Activated CD4-positive, alpha-beta T cell treated with anti-CD3 and anti-CD28 coated beads for 48 hours (primary cell): Measurements from ENCODE around the gene C2orf69.
A peak's percentile ranks its signal among the peaks of the same experiment; 100 is the strongest.

Experiments
- DNase-seq: peaks from one replicate; pipeline ENCODE4 v3.0.0-alpha.2; 2020

C2orf69 gene, protein sequence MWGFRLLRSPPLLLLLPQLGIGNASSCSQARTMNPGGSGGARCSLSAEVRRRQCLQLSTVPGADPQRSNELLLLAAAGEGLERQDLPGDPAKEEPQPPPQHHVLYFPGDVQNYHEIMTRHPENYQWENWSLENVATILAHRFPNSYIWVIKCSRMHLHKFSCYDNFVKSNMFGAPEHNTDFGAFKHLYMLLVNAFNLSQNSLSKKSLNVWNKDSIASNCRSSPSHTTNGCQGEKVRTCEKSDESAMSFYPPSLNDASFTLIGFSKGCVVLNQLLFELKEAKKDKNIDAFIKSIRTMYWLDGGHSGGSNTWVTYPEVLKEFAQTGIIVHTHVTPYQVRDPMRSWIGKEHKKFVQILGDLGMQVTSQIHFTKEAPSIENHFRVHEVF

DNA sequence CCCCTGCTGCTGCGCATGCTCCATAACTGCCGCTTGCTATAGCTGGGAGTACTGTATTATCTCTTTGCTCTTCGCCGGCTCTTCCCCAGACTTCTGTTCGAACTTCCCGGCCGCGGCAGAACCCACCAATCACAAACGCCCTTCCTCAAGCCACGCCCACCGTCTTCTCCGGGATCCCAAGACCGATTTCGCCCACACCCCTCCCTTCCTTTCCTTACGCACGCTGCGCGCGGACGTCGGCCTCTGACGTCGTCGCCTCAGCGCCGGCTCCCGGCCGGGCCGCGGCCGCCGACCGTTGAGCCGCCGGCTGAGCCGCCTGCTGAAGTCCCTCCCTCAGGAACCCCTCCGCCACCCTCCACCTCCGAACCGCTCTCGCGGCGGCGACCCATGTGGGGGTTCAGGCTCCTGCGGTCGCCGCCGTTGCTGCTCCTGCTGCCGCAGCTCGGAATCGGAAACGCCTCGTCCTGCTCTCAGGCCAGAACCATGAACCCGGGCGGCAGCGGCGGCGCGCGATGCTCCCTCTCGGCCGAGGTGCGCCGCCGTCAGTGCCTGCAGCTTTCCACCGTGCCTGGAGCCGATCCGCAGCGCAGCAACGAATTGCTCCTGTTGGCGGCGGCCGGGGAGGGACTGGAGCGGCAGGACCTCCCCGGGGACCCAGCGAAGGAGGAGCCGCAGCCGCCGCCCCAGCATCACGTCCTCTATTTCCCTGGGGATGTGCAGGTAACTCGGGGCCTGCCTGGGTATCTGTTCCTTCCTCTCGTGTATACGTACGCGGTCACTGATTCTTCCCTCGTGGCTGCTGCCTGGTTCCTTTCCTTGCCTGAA is at the start of gene C2orf69:
Gene C2orf69 (plus strand): TSS at position 242 of the 825 bp plus-strand sequence. CDS start 146 bp downstream, at position 388.
- DNase-seq = peak; percentile 95

DNA sequence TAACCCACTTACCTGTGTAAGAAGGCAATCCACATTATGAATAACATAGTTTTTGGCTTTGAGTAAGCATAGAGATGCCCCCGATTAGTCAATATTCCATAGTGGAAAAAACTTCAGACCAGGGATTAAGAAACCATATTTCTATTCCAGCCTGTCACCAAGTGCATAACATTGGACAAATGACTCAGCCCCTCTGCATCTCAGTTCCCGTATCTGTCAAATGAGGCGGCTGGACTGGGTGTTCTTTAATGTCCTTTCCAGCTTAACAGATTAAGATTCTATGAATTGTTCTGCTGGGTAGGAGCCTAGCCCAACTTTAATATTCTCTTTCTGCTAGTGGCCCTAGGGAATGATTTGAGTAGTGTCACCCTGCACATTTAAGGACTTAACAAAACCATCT is 48.3 kb upstream of the C2orf69 start:
- DNase-seq = no peak

GRCh38 chr2:199865905-199866304 is 45.2 kb upstream of the C2orf69 start:
- no peak for DNase-seq

DNA sequence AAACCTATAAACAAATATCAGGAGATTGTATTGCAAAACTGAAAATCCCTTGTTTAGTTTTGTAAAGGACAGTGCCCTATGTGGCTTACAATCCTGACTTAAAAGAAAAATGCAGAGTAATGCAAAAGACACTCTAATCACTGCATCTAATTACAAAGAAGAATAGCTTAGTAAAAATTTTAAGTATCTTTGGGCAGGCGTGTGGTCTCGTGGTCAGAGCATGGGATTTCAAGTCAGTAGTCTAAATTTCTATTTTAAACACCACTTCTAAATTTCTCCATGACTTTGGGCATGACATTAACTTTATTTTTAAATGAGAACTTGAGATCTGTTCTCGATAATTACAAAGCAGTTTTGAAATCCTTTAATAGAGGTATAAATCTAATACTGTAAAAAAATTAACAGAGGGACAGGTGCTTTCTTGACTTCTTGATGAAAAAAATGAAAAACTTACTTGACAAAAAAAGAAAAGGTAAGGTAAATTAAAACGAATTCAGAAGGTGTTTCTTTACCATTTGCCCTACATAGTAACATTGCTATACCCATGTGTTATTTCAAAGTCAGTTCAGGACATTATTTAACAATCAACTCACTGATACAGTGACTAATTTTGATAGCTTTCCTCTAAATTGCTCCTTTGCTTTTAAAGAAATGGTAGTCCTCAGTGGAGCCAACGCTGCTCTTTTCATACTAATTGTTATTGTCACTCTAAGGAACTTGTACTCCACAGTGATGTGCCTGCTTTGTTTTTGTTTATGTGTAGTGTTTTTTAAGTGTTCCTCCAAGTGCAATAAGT is 42.5 kb upstream of the C2orf69 start:
- DNase-seq = no peak

DNA sequence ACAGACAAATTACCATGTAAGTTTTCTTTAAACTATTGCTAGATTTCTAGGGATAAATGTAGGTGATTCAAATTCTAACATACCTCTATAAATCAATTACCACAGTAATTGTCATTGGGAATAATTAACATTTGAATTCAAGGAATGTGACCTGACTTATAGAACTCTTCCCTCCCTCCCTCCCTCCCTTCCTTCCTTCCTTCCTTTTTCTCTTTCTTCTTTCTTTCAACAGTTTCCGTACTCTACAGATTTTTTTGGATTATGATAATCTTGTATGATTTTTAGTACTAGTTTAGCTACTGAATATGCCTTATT is 41.9 kb upstream of the C2orf69 start:
- DNase-seq = no peak

DNA sequence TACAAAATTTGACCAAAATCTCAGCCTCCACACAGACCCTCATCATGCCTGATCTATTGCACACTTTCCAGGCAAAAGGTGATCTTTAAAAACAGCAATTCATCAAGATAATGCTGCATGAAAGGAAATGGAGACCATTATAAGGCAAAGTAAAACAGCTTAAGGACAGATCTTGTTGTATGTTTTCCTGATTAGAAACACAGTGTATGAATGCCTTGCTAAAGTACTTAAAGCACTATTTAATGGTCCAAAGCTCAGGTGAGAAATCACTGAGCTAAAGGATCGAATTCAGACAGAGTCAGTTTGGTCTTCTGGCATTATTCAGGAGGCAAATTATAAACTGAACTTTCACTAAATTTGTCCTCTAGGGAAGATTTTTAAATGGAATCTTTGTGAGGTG is 41.4 kb upstream of the C2orf69 start:
- no peak for DNase-seq

DNA sequence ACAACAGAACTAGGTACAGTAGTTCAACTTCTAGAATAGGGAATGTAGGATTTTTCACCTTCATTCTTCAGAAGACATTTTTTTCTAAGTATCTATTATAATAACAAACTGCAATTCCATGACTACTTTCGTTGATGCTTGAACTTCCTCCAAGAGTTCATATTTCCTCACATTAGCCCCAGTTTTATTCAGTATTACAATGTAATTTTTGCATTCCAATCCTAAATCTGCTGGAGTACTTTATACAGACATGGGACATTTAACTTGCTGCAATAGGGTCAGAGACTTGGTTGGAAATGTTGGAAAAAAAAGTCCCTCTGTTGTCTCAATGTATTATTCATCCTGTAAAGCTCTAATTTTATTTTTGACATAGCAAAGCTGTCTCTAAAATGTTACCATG is 40.5 kb upstream of the C2orf69 start:
- DNase-seq = no peak

DNA sequence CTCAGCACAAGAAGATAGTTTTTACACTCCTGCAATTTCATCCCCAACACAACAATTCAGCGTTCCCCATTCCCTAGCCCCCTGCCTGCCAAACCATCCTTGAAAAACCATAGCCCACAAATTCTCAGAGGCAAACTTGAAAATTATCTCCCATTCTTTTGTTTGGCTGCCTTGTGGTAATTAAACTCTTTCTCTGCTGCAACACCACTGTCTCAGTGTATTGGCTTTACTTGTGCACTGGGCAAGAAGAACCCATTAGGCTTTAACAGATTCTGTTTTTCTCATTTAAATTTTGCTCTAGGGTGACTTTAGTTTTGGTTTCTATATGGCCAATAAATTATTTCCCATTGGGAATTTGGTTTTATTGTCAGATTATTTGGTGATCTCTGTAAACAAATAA is 36.9 kb upstream of the C2orf69 start:
- DNase-seq = no peak

DNA sequence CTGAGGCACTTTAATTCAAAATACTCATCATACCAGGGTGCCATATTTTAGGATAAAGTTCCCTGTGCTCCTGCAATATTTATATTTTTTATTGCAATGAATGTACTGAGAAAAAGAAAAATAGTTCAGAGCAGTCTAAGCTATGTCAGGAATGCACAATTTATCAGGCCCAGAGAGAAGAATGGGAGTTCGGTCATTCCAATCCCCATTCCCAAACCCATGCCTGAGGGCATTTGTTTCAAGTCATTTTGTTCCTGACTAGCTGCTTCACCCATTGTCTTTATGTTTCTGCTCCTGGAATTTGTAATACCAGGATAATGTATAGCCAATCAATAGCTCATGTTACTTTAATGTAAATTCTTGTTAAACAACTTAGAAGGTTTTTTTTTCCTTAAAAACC is 35.7 kb upstream of the C2orf69 start:
- DNase-seq = no peak

GRCh38 chr2:199882667-199883066 is 28.4 kb upstream of the C2orf69 start:
- no peak for DNase-seq

- DNase-seq = no peak
Observed at GRCh38 chr2:199883474-199884212, 27.4 kb upstream of the C2orf69 start.

DNA sequence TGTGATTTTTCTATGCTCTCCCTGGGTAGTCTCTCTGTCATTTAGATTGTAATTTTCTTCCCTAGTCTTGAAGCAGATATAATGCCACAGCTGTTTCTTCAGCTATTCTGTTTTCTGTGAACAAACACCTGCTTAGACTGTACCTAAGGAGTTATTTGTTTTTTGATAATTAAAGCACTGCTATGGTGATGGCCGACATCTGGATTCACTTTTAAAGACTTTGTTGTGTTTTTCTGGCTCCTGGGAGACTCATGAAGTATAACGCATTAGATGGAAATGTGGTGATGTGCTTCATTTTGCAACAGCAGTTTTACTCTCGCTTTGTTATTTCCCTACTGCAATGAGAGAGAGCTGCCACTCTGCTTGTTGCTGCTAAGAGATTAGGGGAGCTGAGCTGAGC is 15.7 kb upstream of the C2orf69 start:
- no peak for DNase-seq

- DNase-seq = no peak
Observed at GRCh38 chr2:199896617-199897016, 14.5 kb upstream of the C2orf69 start.

DNA sequence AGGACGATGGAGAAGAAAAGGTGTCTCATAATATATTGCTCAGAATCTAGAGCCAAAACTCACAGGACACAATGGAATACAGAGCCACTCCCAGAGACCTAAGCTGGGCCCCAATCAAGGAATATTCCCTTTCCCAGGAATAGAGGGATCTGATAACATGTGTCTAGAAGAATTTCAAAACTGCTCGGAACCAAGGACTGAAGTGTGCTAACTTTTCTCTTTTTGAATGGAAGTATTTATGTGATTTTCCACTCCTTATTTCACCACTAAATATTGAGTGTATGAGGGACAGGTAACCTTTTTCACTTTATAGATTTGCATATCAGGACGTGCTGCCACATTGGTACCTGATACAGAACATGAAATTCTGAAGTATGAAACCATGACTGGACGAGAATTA is 9.2 kb upstream of the C2orf69 start:
- DNase-seq = no peak

- no peak for DNase-seq
Observed at GRCh38 chr2:199902486-199903110, 8.5 kb upstream of the C2orf69 start.

- DNase-seq = no peak
Observed at GRCh38 chr2:199903111-199903510, 8.0 kb upstream of the C2orf69 start.

GRCh38 chr2:199907008-199907714 is 3.9 kb upstream of the C2orf69 start:
- DNase-seq = no peak

DNA sequence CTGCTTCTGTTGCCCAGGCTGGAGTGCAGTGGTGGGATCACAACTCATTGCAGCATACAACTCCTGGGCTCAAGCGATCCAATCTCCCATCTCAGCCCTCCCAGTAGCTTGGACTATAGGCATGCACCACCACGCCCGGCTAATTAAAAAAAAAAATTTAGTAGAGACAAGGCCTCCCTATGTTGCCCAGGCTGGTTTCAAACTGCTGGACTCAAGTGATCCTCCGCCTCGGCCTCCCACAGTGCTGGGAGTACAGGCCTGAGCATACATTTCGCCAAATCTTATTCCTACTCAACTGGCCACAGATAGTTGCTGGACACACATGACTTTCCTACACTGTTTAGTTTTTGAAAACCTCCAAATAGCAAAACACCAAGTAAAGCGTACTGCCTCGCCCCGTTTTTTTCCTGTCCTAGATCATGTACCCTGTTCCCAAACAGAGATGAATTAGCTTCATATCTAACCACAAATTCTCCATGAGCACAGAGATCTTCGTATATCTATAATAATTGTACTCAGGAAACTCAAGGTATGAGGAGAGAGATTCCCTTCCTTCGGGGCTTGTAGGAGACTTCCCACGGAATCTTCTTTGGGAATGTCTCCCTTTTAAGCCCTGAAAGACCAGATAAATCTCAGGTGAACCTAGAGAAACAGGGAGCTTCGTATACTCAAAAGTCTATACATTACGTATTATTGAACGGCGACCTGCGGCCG is 598 bp upstream of the C2orf69 start:
- DNase-seq = no peak

DNA sequence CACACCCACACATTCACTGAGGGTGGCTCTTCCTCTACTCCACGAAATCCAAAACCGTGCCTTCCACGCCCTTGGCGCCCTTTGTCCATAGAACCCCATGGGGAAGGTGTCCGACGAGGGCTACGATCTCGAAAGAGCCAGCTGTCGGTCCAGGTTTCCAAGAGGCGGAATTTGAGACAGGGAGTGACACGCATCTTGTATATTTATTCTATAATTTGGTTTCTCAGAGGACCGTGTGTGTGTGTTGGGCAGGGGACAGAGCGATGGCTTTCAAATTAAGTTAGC is 726 bp downstream of the C2orf69 start:
- DNase-seq = no peak

DNA sequence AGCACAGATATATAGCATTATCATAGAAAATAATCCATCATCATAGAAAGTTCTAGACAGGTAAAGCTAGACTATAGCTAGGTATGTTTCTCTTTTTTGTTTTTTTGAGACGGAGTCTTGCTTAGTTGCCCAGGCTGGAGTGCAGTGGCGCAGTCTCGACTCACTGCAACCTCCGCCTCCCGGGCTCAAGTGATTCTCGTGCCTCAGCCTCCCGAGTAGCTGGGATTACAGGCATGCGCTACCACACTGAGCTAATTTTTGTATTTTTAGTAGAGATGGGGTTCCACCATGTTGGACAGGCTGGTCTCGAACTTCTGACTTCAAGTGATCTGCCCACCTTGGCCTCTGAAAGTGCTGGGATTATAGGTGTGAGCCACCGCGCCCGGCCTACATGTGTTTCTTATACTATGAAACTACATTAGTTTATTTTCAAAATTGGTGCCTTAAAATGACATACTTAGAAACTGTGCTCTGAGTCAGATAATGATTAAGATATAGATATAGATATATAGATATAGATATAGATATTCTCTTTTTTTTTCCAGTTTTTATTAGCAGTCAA is 1.5 kb downstream of the C2orf69 start:
- peak; percentile 22 for DNase-seq
